DMS114 treated with DMSO at 0.1 percent for 48 hours (cell line): ENCODE measurements around the gene WDFY3.
"Not testable (repeated sequence)": the region's sequence is repeated elsewhere in the genome, so short reads cannot be mapped to it uniquely, and the experiment has no call there.

Experiments
- DNase-seq: peaks from one replicate; lab custom pipeline; 2025; ENCODE audit not compliant: unreplicated experiment; lab: John Stamatoyannopoulos, UW

The WDFY3 gene

GRCh38 chr4:84678976-84679744, 287.3 kb downstream of the WDFY3 start:
- no peak for DNase-seq

DNA sequence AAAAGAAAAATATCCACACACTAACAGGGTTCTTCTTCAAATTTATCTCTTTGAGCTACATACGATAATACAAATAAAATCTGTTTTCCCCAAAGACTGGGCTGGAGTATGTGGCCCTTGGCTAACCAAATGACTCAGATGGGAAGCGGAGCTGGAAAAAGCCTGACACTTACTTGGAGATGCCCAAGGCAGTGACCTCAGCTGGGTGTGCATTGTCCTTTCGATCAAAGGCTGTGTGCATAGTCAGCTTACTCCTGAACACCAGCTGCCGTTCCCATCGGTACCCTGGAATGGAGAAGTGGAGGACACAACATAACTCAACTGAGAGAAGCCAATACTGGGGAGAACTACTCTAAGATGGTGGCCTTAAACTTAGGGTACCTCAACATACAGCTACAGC, 288.5 kb downstream of the WDFY3 start:
- no peak for DNase-seq

DNA sequence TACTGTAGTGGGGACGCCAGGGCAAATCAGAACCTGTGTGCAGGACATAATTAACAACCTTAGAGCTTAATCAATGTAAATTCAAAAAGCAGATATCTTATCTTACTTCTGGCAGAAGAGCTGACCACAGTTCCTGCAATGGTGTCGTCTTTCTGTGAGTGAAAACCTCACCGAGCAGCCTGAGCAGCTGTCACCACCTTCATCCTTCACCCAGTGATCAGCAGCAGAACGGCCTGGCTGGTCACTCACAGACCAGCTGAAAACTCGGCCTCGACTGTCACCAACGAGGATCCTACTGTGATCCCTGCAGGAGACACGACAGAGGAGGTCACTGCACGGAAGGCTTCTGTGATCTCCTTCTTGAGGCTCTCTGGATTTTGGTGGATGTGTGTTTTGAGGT, 289.4 kb downstream of the WDFY3 start:
- no peak for DNase-seq

DNA sequence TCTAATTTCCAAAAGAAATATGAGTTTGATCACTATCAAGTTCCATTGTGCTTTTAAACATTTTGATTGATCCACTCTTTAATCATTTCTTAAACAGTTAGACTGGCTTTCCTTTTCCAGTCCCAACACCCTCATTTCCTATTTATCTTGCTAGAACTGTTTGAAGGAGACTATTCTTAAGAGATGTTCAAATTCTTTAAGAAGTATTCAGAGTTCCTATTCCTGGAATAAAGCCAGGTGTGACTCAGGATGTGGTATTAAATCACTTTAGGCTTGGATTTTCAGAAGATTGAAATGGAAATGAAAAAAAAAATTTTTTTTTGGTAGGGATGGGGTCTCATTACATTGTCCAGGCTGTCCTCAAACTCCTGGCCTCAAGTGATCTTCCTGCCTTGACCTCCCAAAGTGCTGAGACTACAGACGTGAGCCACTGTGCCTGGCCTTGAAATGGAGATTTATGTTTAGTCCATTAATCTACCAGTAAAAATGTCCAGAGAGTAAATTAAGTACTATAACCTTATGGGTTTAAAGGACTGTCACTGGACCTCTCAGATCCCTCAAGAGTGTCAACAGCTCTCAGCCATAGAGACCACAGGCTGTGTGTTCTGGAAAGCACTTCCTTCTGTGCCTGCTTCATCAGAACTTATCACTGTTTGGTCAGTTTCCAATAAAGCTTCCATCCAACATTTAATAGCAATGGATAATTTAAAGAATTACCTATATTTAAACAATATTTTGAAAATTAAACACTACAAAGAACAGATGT, 292.8 kb downstream of the WDFY3 start:
- DNase-seq, result no peak

DNA sequence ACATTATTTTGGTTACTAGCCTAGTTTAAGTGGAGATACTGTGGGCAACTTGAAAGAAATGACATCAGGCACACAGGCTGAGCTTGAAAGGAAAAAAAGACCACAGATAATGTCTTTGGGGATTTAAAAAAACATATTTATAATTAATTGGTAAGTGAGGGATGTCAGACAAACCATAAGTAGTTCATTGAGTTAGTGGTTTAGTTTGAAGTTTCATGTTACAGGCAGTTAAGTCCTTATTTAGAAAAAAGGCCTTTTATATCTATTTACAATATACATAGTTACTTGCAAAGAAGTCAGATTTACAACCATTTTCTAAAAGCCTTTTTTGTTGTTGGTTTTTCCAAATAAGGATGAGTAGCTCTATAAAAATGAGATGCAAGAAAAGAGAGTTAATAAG, 294.3 kb downstream of the WDFY3 start:
- DNase-seq, result no peak

DNA sequence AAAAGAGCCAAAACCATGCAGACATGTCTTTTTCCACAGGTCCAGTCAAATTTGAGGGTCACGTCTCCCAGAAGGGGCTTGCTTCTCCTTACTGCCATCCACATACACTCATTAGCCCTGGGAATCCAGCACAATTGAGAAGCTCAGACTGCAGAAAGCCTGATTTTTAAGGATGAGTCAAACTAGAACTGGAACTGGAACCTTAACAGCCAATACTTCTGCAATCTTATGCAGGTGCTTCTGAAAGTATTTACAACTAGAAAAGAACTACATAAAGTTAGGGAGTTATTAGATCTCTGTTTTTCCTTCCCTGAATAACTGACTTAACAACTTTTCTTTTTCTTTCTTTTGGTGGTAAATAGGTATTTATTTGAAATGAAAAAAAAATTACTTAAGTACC, 297.3 kb downstream of the WDFY3 start:
- DNase-seq, result no peak

DNA sequence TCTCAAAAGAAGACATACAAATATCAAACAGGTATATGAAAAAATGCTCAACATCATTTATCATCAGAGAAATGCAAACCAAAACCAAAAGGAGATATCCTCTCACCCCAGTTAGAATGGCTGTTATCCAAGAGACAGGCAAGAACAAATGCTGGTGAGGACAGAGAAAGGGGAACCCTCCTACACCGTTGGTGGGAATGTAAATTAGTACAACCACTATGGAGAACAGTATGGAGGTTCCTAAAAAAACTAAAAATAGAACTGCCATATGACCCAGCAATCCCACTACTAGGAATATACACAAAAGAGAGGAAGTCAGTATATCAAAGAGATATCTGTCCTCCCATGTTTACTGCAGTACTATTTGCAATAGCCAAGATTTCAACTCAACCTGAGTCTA, 300.1 kb downstream of the WDFY3 start:
- DNase-seq, result no peak

GRCh38 chr4:84664767-84665166, 301.7 kb downstream of the WDFY3 start:
- DNase-seq, result not testable (repeated sequence)

DNA sequence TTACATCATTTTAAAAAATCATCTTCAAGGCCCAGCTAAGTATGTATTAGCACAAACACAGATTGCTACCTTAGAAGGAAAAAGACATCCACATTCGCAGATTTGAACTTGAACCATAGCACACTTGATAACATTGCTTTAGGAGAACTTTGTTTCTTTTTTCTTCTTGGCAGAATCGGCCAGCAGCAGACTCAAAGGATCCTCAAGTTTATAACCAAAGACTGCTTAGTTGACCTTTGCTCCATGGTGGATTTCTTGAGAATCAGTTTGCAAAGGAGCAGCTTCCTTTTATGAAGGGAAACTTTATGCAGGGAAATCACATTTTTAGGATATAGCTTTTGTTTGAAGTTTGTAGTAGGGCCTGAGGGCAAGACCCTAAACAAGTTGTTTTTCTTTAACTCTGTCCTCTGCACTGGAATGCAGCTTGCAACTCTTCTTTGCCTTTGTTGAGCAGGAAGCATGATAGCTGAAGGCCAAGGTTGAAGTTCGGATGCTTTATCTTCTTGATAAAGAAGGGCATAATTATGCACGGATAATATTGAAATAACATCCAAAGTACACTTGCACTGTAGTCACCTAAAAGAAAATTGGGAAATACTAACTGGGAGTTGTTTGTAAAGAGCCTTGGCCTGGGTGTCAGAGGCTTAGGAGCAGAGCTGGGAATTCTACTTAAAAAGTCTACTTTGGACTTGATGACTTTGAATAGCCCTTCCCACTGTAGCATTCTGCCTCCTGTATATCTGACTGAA, 305.1 kb downstream of the WDFY3 start:
- DNase-seq, result no peak

DNA sequence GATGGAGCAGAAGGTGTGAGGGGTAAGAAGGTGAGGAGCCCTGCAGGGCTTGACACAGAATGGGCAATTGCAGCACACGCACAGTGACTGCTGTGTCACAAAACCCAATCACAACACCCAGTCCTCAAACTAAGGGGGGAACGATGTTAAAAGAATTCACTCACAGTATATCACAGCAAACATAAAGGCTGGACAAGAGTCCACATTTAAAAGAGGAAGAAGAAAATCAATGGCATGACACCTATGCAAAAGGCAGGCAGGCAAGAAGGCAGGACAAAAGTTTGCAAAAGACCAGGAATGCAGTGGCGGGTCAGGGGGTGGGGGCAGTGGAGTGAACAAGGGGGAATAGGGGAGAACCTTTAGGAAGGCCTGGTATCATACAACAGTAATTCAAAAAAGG, 305.9 kb downstream of the WDFY3 start:
- no peak for DNase-seq

DNA sequence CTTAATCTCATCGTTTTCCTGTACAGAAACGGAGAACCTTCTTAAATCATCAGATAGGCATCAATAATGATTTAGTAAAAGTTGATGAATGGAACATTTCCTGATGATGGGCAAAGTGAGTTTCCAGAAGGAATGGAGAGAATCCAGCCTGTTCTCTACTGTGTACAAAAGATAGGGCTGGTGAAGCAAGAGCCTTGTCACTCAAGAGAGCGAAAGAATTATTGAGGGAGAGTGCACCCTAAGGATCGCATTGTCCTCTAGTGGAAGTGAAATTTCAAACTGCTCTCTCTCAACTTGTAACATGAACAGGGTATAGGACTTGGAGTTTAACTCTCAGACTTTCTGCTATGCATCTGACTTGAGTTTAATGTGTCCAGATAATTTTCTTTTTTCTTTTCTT, 314.0 kb downstream of the WDFY3 start:
- DNase-seq, result no peak

GRCh38 chr4:84651499-84651898, 315.0 kb downstream of the WDFY3 start:
- DNase-seq, result no peak

DNA sequence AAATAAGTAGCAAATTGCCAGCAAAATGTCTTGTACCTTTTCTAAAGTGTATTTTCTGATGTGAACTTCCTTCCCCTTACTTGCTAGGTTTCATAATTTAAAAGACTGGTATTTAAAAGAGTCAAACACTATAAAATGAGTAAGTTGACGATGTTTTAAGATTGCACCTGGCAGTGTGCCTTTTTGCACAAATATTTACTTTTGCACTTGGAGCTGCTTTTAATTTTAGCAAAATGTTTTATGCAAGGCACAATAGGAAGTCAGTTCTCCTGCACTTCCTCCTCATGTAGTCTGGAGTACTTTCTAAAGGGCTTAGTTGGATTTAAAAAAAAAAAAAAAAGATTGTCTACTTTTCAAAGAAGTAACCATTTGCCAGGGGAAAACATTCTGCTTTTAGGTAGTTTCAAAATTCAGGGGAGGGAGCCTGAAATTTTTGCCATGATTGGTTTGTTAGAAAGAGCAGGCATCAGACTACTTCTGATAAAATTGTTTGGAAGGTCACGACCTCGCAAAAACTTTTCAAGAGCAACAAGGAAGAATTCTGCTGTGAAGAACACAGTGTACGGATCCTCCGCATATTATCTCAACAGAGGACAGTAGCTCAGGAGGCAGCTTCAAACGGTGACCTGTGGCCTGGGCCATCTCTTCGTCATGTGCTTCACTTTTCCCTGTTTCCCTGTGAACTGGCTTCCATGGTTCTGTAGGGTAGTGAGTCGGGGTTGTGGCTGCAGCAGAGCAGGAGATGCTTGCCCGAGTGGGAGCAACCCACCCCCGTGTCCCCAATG, 317.4 kb downstream of the WDFY3 start:
- DNase-seq, result no peak

DNA sequence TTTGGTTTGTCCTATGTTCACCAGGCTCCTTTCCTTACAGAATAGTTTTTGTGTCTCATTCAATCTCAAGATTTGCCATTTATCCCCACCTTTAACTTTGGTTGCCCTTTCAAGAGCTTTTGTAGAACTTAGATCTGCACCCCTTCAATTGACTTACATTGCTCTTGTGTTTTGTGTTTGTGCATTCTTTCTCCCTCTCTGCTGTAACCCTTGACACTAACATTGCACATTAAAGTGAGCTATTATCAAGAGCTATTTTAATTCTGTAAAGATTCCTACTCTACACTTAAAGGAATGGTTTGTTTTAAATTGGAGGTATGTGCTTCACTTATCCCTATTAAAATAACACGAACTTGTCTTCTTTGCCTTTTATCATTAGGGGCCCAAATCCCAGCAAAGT, 318.3 kb downstream of the WDFY3 start:
- no peak for DNase-seq

DNA sequence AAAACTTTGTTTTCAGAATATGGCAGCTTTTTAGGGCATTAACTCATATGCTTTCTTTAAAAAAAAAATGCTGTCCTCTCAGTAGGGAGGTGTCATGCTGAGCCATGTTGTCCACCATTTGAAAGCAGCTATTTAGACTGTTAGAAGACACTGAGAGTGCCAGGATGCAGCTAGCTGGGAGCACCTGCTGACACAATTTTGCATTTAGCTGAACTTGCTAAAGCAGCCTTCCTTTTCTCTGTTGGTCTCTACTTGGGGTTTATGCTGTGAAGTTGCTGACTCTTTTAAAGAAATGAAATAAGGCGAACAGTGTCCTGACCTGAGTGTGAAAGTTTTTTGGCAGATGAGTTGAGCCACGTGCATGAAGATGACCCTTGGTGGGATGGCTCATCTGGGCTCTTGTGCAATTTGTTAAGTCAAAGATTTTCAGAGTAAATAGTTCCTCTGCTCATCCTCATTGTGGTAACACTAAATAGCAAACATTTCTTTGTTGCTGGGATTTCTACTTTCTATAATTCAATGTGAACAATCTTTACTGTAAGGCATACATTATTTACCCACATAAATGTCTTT, 319.1 kb downstream of the WDFY3 start:
- DNase-seq, result no peak

DNA sequence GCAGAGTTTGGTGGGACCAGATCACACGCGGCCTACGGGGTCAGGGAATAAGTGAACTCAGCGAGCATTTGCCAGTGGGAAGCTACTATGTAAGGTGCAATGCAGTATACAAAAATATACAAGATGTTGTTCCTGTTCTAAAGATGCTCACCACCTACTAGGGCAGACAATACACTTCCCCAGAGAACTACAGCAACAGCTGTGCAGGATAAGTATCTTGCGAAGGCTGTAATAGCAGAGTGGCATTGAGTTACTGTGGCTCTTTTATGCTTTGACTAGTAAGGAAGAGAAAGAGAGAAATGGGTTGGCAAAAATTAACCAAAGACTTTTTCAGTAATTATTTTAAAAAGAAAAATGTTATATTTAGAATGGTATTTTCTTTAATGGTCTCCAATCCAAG, 322.4 kb downstream of the WDFY3 start:
- no peak for DNase-seq

DNA sequence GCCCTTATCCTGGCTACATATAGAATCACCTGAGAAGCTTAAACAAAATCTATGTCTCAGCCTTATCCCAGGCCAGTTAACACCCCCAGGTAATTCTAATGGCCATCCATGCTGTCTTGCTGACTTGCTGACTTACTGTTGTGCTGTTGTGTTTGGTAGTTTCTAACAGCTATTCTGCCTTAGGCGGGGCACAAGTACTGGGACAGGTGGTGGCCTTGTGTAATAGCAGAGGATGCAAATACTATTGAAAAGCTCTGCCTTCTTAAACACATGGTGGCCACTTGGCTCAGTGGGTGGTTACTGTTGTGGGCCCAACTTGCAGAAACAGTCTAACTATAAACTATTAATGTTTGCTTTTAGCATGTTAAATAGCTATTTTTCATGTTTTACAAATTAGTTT, 327.3 kb downstream of the WDFY3 start:
- DNase-seq, result no peak

- DNase-seq, result no peak
These were observed 328.4 kb downstream of the WDFY3 start for GRCh38 chr4:84638092-84638491.

DNA sequence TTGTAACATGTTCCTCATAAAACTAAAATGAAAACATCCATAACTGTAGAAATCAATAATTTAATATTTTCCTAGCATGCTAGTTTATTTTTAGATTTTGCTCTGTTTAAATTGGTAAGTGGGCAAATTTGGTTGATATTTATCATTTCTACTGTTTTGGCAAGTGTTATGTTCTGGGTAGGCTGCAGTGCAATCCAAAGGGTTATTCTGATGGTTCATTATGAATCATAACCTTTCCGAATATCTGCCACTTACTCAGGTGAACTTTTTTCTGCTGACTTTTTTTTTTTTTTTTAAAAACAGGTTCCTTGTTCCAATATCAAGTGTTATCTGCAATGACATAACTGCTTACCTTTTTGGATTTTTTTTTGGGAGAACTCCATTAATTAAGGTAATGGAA, 331.5 kb downstream of the WDFY3 start:
- DNase-seq, result no peak

- DNase-seq, result no peak
These were observed 334.4 kb downstream of the WDFY3 start for GRCh38 chr4:84632092-84632491.

DNA sequence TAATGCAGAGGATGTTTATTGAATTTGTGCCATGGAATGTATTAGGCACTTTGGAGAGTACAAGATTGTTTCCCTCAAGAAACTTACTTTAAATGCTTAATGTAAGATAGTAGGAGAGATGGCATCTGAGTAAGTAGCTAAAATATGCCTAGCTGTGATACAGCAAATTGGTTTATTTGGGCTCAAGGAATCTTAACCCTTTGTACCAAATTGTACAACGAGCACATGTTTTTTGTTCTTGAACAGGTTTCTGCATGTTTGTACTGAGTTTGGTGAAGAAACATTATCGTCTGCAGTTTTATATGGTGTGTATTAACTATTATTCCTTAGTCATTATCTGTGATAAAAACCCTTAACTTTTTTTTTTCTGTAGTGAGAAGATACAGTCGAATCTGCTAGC, 334.9 kb downstream of the WDFY3 start:
- no peak for DNase-seq
